Endometrium (tissue), 2 donors: ENCODE data around the gene TAX1BP1.
A peak's percentile ranks its signal among the peaks of the same experiment; 100 is the strongest.
"Not testable (repeated sequence)": the region's sequence is repeated elsewhere in the genome, so short reads cannot be mapped to it uniquely, and the experiment has no call there.

Experiments used
- FAIRE-seq: peaks from 2 replicates; lab custom pipeline; 2012; peaks lifted over from hg19 to GRCh38; lab: Jason Lieb, UNC
- donor health status: control.
- donor health status: control.

TAX1BP1 gene

DNA sequence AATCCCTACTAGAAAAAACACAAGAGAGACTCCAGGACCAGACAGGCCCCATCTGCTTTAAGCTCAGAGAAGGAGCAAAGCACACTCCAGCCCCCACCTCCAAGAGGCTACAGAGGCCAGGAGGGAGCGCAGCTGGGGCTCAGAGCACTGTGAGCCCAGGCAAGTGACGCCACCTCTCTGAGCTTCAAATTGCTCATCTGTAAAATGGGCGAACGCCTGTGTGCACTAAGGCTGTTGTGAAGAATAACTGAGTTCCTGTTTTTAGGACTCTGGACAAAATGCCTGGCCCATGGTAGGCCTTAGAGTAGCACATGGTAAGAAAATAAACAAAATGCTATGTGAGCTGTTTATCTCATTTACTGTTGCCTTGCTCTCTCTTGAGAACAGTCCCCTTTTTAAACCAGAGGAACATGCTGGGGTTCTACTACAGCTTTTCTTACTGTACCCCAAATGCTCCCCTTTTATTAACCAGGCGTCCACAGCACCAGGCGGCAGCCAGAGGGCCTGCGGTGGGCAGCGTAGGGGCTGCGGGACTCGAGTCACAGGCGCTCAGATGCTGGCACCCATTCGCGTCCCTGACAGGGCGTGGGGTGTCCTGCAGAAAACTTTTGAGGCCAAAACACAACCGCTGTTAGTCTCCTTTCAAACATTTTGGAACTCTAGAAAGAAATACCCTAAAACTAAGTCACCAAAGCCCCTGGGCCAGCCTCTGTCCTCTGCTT lies 103.8 kb downstream of the TAX1BP1 start:
- no peak for FAIRE-seq

DNA sequence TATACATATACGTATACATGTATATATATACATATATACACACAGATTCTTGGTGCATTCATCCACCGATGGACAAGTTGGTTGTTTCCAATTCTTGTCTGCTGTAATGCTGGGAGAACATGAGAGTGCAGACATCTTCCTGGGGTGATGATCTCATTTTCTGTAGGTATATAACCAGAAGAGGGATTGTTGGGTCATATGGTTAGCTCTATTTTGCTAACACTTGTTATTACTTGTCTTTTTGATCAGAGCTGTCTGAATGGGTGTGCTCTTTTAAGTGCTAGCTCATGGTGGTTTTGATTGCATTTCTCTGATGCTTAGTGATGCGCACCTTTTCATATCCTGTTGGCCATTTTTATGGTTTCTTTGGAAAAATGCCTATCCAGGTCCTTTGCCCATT lies 106.4 kb downstream of the TAX1BP1 start:
- no peak for FAIRE-seq

DNA sequence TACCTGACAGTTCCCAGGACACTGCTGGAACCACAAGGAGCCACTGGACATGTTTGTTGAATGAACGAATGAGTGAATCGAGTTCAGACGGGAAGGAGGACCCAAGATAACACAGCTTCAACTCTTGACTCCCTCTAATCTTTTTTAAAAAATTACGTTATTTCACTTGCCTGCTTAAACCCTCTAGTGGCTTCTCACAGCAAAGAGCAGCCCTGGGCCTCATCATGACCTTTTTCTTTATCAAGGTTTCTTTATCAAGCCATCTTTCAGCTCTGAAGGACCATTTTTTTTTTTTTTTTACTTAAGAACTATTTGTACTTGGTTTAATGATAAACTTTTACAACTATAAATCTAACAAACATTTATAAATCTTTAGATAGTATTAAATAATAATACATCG lies 110.6 kb downstream of the TAX1BP1 start:
- FAIRE-seq: no peak

DNA sequence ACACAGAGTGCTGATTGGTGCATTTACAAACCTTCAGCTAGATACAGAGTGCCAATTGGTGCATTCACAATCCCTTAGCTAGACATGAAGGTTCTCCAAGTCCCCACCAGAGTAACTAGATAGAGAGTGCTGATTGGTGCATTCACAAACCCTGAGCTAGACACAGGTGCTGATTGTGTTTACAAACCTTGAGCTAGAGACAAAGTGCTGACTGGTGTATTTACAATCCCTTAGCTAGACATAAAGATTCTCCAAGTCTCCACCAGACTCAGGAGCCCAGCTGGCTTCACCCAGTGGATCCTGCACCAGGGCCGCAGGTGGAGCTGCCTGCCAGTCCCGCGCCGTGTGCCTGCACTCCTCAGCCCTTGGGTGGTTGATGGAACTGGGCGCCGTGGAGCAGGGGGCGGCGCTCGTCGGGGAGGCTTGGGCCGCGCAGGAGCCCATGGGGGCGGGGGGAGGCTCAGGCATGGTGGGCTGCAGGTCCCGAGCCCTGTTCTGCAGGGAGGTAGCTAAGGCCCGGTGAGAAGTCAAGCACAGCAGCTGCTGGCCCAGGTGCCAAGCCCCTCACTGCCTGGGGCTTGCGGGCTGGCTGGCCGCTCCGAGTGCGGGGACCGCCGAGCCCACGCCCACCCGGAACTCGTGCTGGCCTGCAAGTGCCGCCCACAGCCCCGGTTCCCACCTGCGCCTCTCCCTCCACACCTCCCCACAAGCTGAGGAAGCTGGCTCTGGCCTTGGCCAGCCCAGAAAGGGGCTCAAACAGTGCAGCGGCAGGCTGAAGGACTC lies 116.9 kb downstream of the TAX1BP1 start:
- FAIRE-seq: not testable (repeated sequence)

DNA sequence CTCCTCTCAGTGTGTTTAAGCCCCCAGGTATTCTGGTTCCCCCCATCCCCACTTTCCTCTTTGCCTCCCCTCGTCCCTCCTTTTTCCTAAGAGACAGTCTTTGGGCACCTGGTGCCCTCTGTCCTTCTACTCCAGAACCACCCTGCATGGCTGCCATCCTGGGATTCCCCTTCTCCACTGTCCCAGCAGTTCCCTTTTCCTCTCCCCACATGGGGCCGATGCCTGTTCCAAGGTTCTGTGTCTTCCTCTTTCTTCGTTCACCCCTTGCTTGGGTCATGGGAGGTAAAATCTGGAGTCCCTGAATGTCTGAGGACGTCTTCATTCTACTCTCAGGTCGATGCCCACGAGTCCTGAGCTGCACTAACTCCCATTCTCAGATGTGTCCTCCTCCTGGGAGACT lies 120.8 kb downstream of the TAX1BP1 start:
- no peak for FAIRE-seq

DNA sequence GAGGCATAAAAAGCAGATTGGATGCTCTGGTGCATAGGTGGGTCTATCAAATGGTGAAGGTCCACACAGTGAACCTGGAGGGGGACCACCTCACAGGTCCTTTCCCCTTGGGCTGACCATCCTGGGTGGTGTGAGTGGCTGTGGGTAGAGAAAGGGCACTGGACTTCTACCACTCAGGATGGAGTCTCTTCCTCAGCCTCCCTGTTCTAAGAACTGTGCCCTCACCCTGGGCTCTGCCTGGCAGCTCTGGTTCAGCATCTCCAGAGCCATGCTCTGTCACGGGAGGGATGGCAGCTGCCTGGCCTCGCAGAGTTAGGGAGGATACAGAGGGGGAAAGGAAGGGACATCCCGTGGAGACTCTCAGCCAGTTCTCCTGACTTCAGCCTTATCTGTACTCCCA lies 121.8 kb downstream of the TAX1BP1 start:
- no peak for FAIRE-seq

DNA sequence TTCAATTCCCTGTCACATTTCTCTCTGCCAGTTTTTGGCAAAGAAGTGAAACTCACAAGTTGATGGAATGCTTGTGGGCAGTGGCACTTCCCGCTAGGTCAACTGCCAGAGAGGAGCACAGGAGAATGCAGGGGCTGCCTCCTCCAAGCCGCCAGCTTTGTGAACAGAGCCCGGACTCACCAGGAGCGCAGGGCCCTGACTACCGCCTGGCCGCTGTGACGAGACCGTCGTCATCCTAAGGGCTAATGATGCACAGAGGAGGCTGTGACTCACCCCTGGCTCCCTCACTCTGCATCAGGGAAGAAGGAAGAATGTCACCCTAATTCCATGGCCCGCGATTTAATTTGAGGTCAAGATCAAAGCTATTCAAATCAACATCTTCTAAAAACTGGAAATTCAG lies 123.9 kb downstream of the TAX1BP1 start:
- FAIRE-seq: no peak

DNA sequence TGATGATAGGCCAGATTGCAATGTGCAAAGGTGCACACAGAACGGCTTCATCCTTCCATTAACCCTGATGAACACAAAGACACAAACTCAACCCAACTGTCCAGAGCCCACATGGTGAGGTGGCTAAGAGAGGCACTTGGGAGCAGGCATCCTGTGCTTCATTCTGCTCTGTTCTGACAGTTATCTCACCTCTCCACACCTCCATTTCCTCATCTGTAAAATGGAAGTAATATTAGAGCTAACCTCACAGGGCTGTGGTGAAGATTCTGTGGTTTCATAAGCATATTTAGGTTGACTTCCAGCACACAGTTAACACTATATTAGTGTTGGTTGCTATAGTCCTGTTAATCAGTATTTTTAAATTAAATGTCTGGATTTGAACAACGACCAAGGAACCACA lies 126.3 kb downstream of the TAX1BP1 start:
- FAIRE-seq: no peak

DNA sequence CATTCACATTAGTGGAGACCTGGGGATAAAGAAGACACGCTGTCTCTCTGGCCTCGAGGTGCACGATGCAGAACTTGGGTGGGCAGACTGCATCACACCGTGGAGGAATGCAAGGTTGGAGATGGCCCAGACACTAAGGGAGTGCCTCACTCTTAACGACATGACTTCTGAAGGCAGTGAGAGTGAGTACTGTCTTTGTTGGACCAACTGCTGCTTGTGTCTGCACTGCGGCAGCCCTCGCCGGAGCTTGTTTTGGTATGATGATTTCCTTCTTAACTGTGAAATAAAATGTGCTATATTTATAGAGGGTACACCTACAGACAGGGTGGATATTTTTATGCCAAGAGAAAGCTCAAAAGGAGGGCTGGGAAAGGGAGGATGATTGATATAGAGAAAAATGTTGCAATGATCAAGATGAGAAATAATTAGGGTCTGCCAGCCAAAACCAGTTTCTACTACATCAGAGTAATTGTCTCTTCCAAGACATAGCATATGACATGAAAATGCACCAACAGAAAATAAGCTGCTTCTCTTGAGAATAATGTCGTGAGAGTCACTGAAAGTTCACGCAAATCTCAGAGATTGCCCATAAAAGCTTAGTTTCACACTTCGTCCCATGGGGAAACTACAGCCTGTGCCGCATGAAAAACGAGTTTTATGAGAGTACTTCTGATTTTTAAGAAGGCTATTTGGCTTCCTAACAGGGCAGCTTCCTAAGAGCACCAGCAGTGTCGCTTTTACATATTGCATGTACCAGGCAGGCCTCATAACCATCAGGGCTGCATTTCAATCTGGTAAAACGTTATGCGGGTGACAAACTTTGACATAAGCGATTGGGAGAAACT lies 127.1 kb downstream of the TAX1BP1 start:
- FAIRE-seq: no peak

DNA sequence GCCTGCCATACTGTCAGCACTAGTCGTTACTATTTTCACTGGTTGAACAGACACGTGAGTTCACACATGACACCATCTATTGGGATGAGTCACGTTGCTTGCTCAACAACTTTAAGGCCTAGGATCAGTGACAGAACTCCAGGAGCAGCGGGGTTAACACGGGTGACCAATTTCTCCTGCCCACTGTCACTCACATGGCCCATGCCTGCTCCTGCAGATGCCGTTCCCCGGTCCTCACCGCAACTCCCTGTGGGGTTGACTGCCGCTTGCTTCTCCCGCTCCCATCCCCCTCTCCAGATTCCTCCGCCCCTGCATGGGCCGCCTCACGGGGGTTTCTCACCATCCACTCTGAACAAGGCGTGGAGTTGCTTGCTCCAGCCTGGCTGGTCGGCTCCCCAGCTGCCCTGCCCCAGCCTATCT lies 128.2 kb downstream of the TAX1BP1 start:
- FAIRE-seq: no peak

DNA sequence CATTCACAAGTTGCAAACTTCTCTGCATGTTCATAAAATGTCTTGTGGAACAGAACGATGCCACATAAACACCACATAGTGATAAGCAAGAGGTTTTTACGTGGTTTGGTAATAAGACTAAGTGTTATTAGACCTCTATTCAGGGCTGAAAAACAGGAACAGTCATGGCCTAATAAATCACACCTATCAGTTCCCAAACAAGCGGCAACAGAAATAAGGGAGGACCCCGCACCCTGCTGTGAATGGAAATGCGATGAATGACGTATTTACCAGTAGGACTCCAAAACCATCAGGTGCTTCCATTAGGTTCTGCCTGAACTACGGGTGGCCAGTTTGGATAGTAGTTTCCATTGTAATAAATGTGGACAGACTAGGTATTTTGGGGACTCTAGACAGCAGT lies 129.1 kb downstream of the TAX1BP1 start:
- FAIRE-seq: no peak

DNA sequence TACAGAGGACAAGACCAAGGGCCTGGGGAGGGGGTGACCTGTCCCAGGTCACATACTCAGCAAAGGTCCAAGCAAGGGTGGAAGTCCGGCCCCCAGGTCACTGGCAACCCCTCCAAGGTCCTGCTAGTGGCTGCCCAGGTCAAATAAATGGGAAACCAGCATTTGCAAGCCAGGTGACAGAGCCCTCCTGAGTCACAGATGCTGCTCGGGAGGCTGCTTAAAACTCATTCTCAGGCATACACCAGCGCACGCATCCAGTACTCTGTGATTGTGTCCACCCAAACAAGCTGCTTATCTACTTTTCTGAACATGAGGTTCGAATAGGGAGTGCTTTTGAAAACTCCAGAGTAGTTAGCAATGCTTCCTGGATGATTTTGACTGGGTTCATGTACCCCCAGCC lies 130.6 kb downstream of the TAX1BP1 start:
- FAIRE-seq: no peak

DNA sequence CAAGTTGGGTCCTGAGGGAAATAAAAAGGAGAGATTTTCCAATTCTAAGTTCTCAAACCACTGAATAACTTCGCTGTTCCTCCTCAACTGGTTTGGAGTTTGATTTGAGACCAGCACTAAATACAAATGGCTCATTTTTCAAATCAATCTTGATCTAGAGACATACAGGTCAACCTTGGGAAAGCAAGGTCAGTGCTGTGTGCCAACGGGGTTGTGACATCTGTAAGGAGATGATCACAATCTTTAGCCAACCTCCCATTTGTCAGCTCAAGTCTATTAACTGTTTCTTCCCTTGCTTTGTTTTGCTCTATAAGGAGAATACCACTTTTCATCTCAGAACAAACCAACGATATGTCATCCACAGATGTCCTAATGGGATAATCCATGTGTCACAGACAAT lies 131.1 kb downstream of the TAX1BP1 start:
- no peak for FAIRE-seq

DNA sequence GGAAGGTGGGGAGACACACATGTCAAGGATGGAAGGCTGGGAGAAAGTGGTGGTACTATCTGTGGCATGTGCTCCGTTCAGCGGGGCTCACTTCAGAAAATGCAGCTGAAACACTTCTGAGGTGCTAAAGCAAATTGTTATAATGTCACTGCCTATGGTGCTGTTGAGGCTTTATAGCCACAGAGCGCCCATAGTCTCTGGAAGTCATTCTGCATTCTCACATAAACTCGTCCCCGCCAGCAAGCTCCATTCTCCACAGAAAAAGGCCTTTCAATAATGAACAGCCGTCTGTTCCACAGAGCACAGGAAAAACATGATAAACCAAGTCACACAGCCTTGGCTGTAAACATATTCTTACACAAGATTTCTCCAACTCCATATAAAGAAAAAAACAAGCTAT lies 131.9 kb downstream of the TAX1BP1 start:
- FAIRE-seq: peak; percentile 93

DNA sequence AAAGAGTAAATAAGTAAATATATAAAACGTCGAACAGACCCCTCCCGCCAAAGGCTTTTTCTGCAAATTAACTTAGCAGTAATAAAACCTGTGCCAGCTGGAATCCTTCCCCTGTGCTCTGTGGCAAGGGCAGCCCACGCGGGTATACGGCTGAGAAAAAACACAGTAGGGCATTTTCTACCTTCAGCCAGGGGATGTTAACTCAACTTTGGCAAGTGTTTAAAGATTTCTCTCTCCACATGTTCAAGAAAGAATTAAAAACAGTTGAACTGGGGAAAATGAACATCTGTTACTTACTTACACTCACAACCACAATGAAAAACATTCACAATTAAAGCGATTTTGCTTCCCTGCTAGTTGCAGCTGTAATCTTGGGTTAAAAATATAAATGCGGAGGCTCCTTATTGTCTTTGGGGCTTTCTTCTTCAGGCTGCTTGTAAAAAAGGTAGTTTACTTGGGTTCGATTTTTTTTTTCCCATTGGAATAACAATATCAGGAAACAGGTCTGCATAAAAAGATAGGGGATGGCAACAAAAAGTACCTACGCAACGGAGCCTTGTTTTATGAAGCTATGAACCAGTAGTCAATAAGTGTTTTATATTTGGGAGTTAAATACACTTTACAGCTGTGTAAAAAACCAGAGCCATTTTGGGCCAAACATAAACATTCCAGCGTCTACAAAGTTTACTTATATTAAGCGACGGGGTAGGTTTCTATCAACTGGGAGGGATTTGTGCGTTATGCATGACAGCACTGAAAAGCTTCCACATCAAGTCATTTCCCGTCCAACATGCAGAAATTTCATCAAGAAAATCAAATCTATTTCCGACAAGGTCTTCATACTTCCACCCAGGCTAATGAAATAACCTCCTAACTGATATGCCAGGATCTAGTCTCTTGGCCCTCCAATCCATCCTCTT lies 132.7 kb downstream of the TAX1BP1 start:
- FAIRE-seq: no peak

DNA sequence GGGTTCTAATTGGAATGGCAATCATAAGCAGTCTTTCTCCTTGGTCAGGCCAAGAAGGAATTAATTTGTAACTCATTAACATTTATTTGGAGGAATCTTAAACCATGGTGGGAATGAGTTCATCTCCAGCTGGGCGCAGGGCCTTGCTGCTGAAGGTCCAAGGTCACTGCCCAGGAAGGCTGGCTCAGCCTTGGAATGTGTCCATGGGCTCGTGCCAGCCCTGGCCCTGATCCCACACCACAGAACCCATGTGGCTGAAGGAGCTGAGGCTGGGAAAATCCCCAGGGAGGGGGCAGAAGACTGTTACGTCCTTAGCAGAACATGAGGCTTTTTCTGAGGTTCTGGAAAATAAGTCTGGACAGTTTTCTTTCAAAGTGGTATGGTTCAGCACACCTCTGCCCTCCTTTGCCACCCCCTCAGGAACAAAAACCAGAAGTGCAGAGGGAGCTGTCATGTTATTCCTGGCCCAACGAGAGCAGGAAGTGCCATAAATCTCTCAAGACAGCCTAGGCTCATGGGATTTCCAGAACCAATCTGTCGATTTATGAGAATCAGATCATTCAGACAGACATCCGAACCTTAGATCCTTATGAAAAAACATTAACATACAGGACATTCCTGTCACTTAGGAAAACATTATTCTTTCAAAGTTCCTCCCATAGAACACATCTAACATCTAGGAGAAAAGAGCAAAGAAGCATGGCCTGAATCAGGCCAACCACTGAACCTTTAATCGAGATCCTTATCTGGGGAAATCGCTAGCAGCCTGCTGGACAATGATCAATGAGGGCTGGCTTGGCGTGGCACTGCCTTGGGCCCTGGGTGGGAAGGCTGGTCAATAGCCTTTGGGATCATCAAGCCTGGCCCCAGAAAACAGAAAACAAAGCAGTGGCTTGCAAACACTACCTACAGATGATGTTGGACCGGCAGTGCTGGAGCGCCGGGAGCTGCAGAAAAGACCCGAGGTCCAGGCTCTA lies 134.3 kb downstream of the TAX1BP1 start:
- no peak for FAIRE-seq

DNA sequence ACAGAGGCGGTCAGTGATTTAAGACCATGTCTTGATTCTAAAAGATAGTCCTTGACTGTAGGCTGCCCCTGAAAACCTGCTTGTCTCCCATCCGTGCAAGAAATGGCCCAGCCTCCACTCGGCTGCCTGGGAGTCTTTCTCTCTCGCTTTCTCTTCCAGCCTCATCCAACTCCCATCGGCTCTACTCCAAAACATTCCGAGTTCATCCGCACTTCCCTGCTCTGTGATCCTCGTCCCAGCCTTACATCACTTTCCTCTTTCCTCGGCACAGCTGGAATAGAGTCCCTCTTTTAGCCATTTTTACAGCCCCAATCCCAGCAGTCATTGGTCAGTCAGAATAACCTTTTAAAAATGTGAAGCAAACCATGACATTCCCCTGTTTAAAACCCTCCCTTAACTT lies 135.1 kb downstream of the TAX1BP1 start:
- FAIRE-seq: no peak

DNA sequence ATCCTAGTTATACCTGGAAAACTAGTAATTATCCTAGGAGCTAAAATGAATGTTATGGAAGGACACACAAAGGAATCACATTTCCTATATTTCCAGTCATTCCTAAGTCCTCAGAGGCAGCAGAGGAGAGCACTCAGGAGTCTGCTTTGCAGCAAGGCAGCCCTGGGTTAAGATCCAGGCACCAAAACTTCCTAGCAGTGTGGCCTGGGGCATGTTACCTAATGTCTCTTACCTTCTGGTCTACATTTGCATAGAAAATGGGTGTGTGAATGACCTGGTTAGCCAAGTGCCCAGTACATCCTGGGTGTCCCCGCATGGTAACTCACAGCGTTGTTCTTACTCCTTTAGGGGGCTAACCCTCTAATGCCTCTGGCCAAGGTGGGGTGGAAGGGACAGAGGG lies 135.9 kb downstream of the TAX1BP1 start:
- FAIRE-seq: no peak

DNA sequence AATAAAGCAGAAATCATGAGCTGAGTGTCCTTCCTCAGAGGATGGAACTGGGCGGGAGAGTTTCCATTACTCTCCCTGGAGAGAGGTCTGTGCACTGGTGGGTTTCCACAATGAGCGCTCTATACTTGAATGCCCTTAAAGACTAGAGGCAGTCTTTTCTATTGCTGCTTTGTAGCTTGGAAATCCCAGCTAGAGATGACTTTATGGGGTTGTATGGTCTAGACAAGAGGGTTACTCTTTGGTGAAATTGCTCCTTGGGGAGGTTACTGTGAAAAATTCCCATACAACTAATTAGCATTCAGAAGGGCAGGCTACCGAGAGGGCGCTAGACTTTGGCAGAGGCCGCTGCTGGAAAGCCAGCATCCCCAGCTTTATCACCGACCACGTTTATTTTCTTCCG lies 136.8 kb downstream of the TAX1BP1 start:
- FAIRE-seq: no peak
